Left renal cortex interstitium (tissue), 4 donors: Measurements from ENCODE around the gene SERPIND1. TPM values are rescaled to one million over a fixed set of nuclear protein-coding genes. Genes with fewer than 3 reads are reported as not detected.

Source experiments
- DNase-seq, 4 donors: peaks; one replicate each; pipeline ENCODE4 v3.0.0-alpha.2; 2013; ENCODE audit warnings: low read depth in 4 of 4, low spot score in 2 of 4, missing footprints in 1 of 4
- polyA plus RNA-seq, 4 donors: library from polyadenylated mRNA; unstranded; fragments of 120-200 nt; gene quantifications; one replicate each; pipeline ENCODE4 v1.2.1, GENCODE V29; 2013; ENCODE audit not compliant: insufficient read length in 4 of 4

SERPIND1 gene
- polyA plus RNA-seq, 4 donors: 2.2 to 7.4 (median 3.1) TPM

DNA sequence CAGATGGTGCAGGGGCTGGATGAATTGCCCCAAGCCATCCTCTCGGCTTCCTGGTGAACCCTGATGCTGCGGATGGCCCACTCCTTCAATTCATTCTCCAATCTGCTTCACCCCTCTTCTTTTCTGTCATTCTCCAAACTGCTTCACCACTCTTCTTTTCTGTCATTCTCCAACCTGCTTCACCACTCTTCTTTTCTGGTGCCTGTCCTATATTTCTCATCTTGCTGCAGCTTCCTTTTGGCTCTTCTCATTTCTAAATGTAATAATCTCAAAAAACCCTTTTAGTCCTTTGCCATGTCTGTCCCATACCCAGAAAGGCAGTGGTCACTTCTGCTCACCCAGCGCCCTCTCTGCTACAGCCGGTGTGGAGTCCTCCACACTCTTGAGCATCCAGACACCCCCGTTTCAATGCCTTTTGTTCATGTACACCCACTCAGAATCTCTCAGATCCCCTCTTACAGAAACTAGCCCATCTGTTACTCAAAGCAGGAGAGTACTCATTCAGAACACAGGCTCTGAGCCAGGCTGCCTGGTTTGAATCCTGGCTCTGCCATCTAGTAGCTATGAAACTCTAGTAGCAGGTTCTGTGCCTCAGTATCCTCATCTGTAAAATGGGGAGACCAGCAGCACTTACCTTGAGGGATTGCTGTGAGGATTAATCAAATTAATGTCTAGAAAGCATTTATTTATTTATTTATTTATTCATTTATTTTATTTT is 14.9 kb downstream of the SERPIND1 start:
- no peak for DNase-seq

DNA sequence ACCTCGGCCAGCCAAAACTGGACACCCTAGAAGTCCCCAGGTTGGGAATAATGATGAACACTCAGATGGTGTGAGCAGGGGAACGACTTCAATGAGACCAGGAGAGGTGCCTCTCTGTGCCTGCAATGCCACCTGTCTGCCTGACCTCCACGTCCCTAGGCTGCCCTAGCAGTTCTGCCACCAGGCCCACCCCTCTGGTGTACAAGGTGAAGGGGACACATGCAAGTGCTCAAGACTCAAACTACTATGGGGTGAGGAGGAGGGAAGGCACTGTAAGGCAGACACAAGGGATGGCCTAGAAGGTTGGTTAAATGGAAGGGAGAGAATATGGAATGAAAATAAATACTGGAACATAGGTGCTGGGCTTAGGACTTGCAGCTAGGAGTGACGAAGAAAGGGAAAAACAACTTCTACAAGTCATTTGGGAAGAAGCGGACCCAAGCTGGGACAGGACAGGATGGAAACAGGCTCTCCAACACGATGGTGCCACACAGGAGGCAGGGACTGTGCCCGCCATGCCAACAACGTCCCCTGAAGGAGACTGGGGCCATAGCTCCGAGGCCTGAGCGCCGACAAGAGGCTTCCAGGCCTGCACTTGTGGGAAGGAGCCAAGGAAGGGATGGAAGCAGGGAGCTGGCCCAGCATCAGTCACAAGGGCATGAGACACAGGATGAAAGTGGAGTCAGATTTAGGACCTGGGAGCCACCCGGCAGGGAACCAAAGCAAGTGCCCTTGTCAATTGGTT is 18.5 kb downstream of the SERPIND1 start:
- DNase-seq: no peak

DNA sequence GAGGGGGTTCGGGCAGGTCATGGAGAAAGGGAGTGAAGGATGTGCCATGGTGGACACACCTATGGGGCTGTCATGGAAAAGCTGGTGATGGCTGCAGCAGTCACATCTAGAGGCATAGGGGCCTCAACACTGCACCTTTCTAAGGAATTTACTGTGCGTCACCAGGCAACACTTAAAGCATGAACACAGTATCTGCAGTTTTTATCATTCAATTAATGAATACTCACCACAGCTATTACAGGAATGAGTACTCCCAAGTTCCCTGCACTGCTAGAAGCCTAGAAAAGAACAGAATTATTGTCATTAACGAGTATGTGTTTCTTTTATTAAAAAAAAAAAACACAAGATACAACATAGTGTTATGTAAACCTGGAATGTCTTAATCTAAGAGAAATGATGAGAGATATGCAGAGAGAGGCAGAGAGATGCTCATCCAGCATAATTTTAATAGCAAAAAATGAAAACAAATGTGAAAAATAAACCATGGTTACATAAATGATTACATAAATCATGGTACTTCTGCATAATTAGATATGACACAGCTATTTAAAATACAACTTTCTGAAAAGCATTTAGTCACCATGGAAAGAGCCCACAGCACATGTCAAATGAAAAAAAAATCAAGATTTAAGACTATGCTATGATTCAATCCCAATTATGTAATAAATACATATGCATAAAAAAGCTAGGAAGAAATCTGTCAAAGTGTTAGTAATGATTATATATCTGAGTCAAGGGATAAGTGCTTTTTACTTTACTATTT is 19.2 kb downstream of the SERPIND1 start:
- DNase-seq: no peak

DNA sequence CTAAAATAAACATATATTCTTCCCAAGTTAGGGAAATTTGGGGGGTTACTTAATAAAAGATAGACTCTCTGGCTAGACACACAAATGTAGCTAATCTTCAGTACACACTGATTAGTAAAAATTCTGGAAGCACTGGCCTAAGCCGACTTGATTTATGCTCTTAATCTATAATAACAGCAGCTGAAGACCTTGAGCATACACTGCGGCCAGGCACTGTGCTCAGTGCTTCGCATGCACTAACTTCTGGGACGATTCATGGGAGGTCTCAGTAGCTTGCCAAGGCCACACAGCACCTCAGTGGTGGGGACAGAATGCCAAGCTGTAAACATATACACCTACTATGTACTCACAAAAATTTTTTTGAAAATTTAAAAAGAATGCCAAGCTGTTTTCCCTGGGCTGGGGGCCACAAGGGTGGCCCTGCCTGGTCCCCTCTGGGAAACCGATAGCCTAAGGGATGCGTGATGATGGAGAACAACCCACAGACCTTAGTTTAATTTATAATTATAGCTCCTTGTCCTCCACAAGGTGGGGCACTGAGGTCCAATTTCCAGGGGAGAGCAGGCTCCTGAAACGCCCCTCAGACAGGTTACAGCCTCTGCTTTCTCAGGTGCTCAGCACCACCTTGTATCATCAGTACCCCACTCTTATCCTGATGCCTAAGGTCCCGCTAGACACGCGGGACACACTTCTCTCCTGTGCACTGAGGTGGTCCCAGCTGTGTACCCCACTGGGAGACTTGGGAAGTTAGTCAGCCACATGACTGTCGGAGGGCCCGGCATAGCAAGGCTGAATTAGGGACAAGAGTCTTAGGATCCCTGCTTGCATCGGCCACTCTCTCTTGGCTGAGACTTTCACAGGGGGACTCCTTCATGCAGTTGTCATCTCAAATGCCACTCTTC is 20.1 kb downstream of the SERPIND1 start:
- DNase-seq: no peak

DNA sequence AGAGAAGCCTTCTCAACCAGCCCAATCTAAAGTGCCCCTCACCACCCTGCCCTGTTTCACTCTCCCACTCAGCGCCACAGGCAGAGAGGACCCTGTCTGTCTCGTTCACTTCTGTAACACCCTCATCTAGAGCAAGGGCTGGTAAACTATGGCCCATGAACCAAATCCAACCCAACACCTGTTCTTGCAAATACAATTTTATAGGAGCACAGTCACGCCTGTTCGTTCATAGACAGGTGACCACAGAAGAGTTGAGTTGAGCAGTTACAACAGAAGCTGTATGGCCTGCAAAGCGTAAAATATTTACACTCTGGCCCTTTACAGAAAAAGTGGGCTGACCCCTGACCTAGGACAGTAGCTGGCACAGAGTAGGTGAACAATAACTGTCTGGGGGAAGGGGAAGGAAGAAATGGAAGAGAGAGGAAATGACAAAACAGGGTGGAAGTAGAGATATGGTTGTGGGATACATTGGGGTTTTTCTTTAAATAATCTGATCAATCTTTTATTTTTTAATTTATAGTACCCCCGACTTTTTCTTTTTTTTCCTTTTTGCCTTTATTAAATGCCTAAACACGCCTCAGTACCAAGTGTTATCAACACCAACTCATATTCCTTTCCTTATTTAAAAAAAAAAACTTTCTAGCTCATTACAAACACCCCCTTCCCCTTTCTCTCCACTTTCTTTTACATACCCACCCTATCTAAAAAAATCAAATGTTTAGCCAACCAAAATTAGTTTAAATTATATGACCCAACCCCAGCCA is 20.9 kb downstream of the SERPIND1 start:
- no peak for DNase-seq

DNA sequence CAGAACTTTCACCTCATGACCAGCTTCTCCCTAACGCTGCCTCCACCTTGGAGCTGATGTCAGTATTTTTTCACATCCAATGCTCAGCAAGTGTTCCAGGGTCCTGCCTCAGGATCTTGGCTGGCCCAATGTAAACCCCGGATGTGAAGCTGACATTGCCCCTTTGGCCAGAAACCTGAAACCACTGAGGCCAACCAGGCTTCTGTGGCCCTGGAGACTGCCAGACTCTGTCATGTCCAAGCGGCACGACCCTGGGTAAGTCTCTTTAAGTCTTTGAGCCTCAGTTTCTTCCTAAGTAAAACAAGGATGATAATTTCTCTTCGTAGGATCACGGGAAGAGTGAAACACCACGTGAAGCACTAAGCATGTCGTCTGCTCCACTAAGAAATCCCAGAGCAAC is 22.8 kb downstream of the SERPIND1 start:
- DNase-seq: no peak

DNA sequence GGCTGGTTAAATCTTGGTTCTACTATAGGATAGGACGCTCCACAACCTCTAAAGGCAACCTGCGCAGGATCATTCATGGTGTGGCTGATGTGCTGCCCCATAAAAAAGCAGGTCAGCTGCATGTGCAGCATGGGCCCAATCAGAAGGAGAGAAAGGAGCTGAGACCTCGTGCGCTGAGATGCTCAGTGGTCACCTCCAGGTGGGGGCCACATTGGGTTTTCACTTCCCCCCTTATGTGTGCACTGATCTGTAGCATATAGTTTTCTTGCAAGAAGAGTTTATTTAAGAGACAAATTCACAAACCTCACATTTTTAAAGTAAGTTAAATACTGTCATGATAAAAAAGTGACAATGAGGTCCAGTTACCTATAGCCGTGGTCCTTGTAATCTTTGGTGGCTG is 24.3 kb downstream of the SERPIND1 start:
- no peak for DNase-seq

DNA sequence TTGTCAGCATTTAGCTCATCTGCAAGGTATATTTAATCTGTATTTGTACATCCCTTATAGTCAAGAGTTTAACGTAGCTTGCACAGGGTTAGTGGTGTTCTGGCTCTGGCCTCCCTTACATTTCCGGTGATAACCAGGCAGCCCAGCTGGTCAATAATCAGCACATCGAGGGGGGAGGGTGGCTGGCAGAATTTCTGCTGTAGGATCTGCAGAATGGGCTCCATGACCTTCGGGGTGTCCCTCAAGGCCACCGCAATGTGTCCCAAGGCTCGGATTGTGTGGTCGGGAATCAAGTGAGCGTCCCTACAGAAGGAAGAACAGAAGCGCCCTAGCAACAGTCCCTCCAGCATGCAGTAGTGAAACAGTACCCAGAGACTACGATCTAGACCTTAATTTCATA is 25.1 kb downstream of the SERPIND1 start:
- no peak for DNase-seq

DNA sequence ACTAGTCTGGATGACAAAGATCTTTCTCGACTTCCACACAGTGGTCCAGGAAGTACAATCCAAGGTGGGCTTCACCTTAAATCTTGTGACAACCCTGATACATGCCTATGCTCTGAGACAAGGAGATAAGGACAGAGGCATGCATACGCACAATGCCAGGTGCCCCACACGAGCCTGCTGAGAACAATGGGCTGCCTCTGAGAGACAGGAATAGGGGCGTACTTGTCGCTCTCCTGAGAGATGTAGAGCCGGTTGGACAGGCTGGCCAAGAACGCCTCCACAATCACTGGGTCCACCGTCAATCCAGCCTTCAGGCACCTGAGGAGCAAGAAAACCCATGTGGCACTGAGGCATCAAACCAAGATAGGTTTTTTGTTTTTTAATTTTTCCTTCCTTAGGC is 25.5 kb downstream of the SERPIND1 start:
- DNase-seq: no peak

DNA sequence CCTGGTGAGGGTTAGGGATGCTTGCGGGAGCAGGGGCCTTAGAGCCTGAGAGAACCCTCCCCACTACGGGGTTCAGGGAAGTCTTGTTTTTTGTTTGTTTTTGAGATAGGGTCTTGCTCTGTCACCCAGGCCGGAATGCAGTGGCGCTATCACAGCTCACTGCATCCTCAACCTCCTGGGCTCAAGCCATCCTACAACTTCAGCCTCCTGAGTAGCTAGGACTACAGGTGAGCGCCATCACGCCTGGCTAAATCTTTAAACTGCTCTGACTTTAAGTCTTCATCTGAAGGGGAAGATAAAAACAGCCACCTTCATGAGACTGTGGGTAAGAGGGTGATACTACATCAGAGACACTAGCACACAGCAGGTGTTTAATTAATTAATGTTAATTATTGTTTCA is 28.5 kb downstream of the SERPIND1 start:
- DNase-seq: no peak

DNA sequence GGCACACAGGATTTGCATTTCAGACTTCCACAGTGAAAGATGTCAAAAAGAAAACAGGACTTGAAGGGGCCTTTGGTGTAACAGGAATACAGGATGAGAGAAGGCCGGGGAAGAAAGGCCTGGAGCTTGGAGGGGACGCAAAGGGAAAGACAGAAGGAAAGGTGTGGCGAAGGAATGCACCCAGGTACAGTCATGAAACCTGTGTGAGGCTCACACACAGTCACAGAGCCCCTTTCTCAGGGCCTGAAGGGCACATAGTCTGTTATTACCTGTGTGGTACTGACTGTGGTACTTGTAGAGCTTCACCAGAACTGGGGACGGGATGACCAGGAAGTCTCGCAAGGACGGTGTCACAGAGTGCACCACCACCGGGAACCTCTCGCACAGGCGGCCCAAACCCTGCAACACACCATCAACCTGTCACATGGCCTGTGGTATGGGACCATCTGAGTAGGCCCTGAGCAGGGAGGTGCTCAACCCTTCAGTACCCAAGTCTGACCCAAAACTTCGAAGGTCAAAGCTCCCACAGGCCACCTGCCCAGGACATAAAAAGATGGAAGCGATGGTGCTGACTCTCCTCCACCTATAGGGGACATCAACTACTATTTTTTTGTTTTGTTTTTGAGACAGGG is 29.1 kb downstream of the SERPIND1 start:
- DNase-seq: no peak

DNA sequence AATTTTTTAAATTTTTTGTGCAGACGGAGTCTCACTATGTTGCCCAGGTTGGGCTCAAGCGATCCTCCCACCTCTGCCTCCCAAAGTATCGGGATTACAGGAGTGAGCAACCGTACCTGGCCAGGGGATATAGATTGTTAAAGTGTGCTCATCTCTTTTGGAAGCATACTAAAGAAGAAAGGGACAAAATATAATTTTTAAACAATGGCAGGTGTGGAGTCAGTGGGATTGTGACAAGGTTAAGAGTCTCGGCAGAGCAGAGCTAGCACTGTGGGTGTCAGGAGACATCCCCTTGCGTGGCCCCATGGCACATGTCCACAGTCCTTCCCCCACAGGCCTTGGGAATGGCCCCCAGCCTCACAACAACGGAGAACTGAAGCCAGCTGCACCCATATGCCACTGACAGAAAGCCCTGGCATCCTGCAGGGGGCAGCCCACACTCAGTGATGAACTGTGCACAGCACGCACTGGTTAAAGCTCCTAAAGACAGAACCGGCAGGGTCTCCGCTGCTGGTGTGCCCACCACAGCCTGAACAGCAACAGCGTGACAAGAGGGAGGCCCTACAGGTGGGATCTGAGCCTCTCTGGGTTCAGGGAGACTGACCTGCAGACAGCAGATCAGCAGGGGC is 29.9 kb downstream of the SERPIND1 start:
- DNase-seq: peak in 1 of 4 donors; percentile 16

DNA sequence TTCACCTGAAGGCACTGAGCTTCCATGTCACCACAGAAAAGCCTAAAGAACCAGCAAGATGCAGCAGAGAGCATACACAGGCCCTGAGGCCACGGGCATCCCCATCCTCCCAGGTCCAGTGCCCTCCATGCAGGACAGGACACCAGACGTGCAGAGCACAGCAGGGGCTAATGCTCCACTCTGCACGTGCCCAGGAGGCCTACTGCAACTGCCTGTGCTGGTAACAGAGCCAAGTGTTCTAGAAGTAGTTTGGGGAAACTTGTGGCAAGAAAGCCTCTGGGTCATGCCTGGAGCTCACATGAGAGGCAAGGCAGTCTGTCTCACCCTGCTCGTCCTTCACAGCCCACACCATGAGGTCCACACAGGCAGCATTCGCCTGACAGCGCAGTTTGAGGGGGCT is 30.7 kb downstream of the SERPIND1 start:
- DNase-seq: no peak

DNA sequence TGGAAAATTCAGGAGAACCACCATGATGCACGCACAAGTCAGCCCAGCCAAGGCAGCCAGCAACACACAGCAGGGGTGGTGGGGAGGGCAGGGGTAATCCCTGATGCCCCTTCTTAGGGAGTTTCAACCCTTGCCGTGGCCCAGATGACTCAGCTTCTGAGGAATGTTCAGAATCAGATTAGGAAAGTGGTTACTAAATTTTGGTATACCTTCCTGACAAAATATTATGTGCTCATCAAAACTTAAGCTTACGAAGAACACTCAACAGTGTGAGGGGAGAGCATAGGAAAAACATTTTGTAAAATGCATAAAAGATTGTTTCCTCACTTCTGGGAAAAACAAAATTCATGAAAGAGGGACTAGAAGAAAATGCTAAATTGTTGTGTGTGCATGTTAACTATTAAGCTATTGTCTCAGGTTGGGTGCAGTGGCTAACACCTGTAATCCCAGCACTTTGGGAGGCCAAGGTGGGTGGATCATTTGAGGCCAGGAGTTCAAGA is 32.1 kb downstream of the SERPIND1 start:
- no peak for DNase-seq

DNA sequence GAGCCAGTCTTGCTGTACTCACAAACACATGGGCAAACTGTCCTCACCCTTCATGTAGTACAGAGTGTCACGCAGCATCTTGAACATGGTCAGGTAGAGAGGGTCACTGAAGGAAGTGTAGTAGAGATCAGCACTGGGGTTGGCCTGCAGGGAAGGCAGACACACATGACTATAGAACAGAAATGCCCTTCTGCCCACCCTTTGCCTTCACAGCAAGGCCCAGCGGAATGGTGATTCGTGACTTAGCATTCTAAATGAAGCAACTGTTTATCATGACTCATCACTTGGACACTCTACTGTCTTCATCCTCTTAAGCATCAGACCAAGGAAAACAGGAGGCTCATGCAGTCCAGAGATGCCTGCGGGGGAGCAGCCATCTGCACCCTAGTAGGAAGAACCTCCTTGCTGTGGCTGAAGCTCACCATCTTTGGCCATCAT is 33.4 kb downstream of the SERPIND1 start:
- no peak for DNase-seq

DNA sequence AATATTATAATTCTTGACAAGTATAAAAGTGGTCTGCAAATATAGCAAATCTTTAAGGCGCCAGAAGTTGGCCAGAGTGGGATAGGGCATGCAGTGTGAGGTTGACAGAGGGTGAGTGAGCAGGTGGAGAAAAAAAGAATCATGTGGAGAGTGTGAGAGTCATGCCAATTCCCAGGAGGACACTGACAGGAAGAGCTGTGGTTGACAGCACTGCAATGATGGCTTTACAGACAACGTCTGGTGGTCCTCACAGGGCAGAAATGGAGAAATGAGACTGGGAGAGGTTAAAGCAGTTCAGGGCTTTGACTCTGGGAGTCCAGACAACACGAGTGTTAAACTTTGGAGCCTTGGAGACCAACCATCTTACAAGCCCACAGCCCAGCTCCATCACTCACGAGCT is 34.9 kb downstream of the SERPIND1 start:
- no peak for DNase-seq

DNA sequence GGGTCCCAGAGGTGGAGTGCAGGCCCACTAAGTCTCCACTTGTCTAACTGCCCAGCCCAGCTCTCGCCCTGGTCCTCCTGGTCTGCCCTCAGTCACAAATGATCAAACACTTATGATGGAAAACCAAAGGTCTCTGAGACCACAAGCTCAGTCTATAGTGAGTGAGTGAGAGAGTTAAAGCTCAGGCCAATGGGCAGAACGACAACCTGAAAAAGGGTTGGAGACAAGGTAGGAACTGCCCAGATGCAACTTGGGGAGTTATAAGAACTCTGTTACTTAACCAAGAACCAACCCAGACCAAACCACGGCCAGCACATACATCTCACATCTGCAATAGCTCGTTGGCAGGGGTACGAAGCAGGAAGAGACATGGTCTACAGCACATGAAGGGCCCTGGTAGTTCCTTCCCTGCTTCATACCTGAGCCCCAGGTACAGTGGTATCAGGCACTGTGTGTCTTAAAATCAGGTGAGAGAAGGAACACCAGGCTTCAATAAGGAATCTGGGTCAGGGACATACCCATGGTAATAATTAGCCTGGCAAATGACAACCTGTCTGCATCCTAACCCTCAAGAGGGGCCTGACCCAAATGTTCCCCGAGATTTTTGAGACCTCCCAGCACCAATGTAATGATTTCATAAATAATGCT is 35.7 kb downstream of the SERPIND1 start:
- DNase-seq: no peak

DNA sequence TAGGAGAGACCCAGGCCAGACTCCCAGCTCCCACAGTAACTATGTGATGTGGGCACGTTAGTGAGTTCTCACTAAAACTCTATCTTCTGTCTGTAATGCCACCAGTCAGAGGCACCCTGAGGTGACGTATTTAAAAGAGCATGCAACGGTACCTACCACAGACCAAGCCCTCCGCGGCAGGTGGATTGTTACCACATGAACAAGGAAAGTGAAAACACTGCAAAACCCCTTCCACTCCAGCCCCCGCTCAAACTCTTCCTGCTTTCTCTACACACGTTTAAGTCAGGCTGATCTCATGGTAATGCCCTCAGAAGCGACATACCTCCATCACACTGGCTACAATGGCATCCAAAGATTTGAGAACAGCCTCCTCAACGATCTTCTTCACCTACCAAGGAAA is 36.7 kb downstream of the SERPIND1 start:
- no peak for DNase-seq
